H1 (cell line): ENCODE data around the gene VIPR2. TPM values are rescaled to one million over a fixed set of nuclear protein-coding genes. Genes with fewer than 3 reads are reported as not detected.

Source experiments
- CHD7 ChIP-seq: fragments of 300-600 bp; sonication (generic); IDR thresholded peaks from 2 replicates; pipeline ENCODE4 v1.7.1; 2012; ENCODE audit warnings: low read length, moderate library complexity, mild to moderate bottlenecking, inconsistent platforms; ENCODE audit not compliant: insufficient replicate concordance
- NANOG ChIP-seq: IDR thresholded peaks from 2 replicates; pipeline ENCODE4 v1.6.1; 2011; ENCODE audit warnings: low read length, low read depth, mild to moderate bottlenecking, inconsistent platforms; ENCODE audit not compliant: insufficient read depth, poor library complexity, severe bottlenecking
- polyA plus RNA-seq, 7 experiments: library from polyadenylated mRNA; depleted of rRNA in 3 of 7; stranded (reverse) in 5 of 7; unstranded in 2 of 7; fragments of >200 nt in 5 of 7; fragments of 200-250 nt in 2 of 7; gene quantifications; 1 replicate in 5 of 7; 2 replicates in 1 of 7; 4 replicates in 1 of 7; pipeline versions ENCODE4 v1.2.1 to v1.2.3, GENCODE V29; 2011 to 2013; ENCODE audit warnings: missing spikeins in 2 of 7, mixed read lengths in 2 of 7
- total RNA-seq: library from RNA; stranded (reverse); fragmentation: NEBNext Ultra II Directional; extraction: Animal tissue kit (Norgen Biotek cat#: 25700); gene quantifications from 2 replicates; pipeline ENCODE4 v1.2.1, GENCODE V29; 2021

VIPR2 gene
- total and polyA plus RNA-seq, 2 of the 8 experiments (the other 6 are each of a cell fraction or from before 2014, with no cell fraction given) = 2.4 to 6.3 TPM

GRCh38 chr7:159175792-159176191 lies 31.1 kb upstream of the VIPR2 start (continued):
- no peak for TF ChIP-seq NANOG
- no peak for TF ChIP-seq CHD7
